HG03066 (cell line): Measurements from ENCODE around the gene BHLHE40.

Experiments
- ATAC-seq: cut with Tn5 transposase; IDR thresholded peaks from one replicate; pipeline ENCODE4 v1.9.1; 2021; ENCODE audit warnings: low read depth; ENCODE audit not compliant: unreplicated experiment

Gene BHLHE40

GRCh38 chr3:5016211-5017161, 37.2 kb downstream of the BHLHE40 start:
- ATAC-seq: peak; percentile 45

GRCh38 chr3:5017925-5018531, 38.8 kb downstream of the BHLHE40 start:
- no peak for ATAC-seq

DNA sequence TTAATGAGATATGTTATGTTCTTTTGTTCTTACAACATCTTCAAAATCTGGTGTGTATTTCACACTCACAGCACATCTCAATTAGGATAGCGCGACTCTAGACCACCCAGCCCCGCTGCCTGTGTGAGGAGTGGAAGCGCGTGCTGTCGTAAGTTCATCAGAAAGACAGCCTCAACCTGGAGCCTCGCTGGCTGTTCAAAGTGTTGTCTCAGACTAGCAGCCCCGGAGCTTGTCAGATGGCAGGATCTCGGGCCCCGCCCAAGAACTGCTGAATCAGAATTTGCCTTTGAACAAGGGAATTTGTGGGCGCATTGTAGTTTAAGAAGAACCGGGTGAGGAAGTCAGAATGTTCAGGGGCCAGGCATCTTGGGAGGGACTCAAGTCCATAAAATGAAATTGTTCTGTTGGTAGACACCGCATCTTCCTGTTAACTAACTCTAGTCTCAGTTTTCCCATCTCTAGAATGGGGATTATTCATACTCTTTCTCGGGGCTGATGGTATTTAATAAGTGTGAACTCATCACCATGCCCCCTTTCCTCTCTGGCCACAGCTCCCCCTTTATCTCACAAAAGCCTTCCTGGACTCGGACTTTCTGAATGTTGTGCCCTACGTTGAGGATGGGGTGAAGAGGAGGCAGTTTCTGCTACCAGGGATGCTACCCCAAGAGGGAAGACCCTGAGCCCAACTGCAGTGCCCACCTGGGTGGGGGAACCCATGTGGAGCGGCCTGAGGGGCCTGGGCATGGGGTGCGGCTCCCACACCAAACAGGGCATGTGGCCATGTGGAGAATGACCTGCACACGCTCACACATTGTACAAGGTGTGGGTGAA, 40.4 kb downstream of the BHLHE40 start:
- ATAC-seq: no peak

GRCh38 chr3:5020242-5020722, 41.0 kb downstream of the BHLHE40 start:
- ATAC-seq: no peak

DNA sequence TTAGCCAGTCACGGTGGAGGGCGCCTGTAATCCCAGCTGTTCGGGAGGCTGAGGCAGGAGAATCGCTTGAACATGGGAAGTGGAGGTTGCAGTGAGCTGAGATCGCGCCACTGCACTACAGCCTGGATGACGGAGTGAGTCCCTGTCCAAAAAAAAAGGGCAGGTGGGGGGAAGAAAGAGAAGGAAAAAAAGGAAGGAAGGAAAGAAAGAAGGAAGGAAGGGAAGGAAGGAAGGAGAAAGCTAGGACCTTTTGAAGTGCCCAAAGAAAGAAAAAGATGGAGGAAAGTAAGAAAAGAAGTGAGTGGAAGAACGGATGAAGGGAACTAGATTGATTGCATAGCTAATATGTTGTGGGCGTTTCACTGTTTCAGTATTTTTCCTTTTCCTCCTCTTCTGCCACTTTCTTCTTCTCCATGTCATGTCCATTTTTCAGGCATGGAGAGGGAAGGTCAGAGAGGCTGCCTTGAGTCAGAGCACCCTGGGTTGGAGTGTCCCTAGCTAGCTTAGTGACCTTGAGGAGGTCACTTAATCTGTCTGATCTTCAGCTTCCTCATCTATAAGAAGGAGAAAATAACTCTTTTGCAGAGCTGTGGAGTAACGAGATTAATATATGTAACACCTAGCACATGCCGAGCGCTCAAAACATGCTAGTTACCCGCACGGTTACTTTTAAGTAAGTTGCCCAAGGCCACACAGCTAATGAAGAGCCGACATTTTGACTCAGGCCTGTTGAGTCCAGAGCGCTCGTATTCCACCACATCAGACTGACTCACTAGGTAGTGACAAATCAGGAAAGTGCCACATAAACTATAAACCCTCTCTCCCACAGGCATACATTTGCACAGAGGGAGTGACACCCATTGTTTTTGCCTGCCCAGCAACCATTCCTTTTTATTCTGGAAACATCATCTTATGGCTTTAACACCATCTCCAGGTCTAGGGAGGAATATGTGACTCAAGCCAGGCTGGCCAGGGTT, 42.2 kb downstream of the BHLHE40 start:
- no peak for ATAC-seq

GRCh38 chr3:5022187-5022965, 43.1 kb downstream of the BHLHE40 start:
- ATAC-seq: peak; percentile 49

GRCh38 chr3:5022966-5023776, 43.9 kb downstream of the BHLHE40 start:
- no peak for ATAC-seq

- no peak for ATAC-seq
These were observed 44.6 kb downstream of the BHLHE40 start for GRCh38 chr3:5023777-5024346.

DNA sequence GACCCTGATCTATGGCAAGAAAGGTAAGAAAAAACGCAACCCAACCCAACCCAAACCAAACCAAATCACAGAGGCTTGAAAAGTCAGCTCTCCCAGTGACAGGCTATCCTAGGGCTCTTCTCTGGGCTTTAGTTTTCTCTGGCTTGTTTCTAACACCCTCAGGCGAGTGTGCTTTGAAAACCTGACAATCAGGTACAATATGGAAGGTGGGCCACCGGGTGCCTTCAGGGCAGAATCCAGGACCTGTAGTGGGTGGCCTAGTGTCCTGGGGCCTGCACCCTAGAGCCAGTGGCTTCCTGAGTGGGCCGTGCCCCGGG, 46.8 kb downstream of the BHLHE40 start:
- ATAC-seq: no peak

DNA sequence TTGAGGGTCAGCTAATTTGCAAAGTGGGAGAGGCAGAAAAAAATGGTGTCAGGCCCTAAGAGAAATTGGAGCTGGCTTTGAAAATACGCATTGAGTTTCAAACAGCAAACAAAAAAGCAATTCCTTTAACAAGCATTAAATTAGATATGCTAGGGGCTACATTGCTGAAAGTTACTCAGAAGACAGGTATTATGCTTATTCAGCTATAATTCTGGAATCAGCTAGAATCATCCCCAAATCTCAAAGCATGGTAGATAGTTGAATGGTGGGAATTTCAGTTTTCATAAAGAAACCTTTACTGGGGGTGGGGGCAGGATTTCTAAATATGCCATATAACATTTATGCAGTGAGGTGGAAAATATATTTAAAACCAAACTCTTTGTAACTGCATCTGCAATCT, 50.5 kb downstream of the BHLHE40 start:
- no peak for ATAC-seq

DNA sequence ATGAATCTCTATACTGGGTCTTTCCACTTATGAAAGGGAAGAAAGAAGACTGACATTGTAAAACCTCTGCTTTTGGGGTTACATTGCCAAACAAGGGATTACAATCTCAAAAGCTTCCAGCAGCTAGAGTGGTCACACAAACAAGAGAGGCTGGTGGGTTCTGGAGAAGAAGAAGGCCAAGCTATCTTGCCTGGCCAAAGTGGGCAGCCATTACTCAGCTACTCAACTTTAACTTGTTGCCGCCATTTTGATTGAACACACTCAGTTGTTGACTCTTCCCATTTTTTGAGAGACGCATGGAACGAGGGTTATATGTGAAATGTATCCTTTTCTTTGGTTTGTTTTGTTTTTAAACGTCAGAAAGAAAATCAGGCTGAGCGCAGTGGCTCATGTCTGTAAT, 50.9 kb downstream of the BHLHE40 start:
- ATAC-seq: no peak

DNA sequence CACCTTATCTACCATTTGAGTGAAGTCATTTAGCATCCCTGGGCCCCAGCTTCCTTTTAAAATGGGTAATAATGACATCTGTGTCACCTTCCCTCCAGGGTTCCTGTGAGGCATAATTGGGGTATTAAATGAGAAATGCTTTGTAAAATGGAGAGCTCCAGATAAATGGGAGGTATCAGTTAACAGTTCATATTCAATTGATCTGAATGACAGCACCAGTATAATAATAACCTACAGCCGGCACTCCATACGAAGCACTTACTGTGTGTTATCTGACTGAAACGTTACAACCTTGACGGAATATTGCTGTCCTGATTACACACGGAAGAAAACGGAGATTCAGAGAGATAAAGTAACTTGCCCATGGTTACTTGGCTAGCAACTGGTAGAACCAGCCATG, 53.6 kb downstream of the BHLHE40 start:
- no peak for ATAC-seq
